Body of pancreas (tissue), 4 donors: ENCODE results near the gene PSIP1. TPM values are rescaled to one million over a fixed set of nuclear protein-coding genes. Genes with fewer than 3 reads are reported as not detected.
A peak's percentile ranks its signal among the peaks of the same experiment; 100 is the strongest.

Experiments used
- ATAC-seq: fragments of 150-250 bp; one replicate; pipeline ENCODE4 v1.9.1; 2016
- DNase-seq, 4 donors: peaks; one replicate each; pipeline ENCODE4 v3.0.0-alpha.2; 2019
- H3K27ac ChIP-seq, 4 donors: fragments of 200-600 bp; sonication (generic); 1 replicate in 3 of 4; 2 replicates in 1 of 4; pipeline versions ENCODE4 v1.5.1 to v1.6.1; 2016 to 2019; ENCODE audit warnings: mild to moderate bottlenecking in 1 of 4, mixed read lengths in 1 of 4, moderate library complexity in 1 of 4
- H3K27me3 ChIP-seq, 2 donors: fragments of 200-600 bp; sonication (generic); one replicate each; pipeline ENCODE4 v1.6.0; 2016; ENCODE audit warnings: mild to moderate bottlenecking in 1 of 2
- H3K36me3 ChIP-seq, 2 donors: fragments of 200-600 bp; sonication (generic); replicated peaks in 1 of 2; 2 replicates each; pipeline ENCODE4 v1.5.1; 2016; ENCODE audit warnings: low read depth in 2 of 2; ENCODE audit not compliant: insufficient read depth in 1 of 2
- H3K4me1 ChIP-seq: fragments of 200-600 bp; sonication (generic); one replicate; pipeline ENCODE4 v1.6.0; 2016
- H3K4me3 ChIP-seq, 2 donors: fragments of 200-600 bp; sonication (generic); 1 replicate in 1 of 2; 2 replicates in 1 of 2; pipeline ENCODE4 v1.5.1; 2016 to 2019
- H3K9me3 ChIP-seq, 3 donors: fragments of 200-600 bp; sonication (generic); 1 replicate in 2 of 3; 2 replicates in 1 of 3; pipeline ENCODE4 v1.5.1; 2016
- POLR2A ChIP-seq, 3 donors: fragments of 450-650 bp; IDR thresholded peaks; one replicate each; pipeline ENCODE4 v1.6.1; 2016; ENCODE audit warnings: antibody characterized with exemption in 3 of 3, mild to moderate bottlenecking in 2 of 3
- WGBS, 2 donors: methylation state at CpG; one replicate each; pipeline ENCODE4 v1.1.5; 2017; 5-methylcytosine and 5-hydroxymethylcytosine counted together
- intact Hi-C: fragments of 100-400 bp; cut with DNase I; formaldehyde crosslinking; loops from one replicate; pipeline ENCODE4 v1.15.1; 2023
- small RNA-seq: library from RNA; depleted of rRNA; stranded (forward); fragments of <200 nt; gene quantifications from one replicate; pipeline ENCODE3, GENCODE V24; 2016
- total RNA-seq, 2 donors: library from RNA; depleted of rRNA; stranded (reverse); fragments of >200 nt; gene quantifications; one replicate each; pipeline ENCODE4 v1.1.0, GENCODE V29; 2016
- TF ChIP-seq, protein P1 (sequence below), 7 experiments: fragments of 450-650 bp in 4 of 7; fragments of 200-600 bp in 3 of 7; sonication (generic) in 3 of 7; IDR thresholded peaks; one replicate each; pipeline ENCODE4 v1.5.1; 2016 to 2019; ENCODE audit warnings: antibody characterized with exemption in 7 of 7

Gene PSIP1
- total RNA-seq, 2 donors from 2014 or later, result 21.5 to 25.7 TPM

- WGBS, 2 donors, result 60 to 65% methylated on average over 2 to 6 of the region's 6 CpGs
- no peak for ATAC-seq
- intact Hi-C loops, result loop anchor here (10.0 kb wide), 2 partner anchors 143 to 203 kb away; no protein-coding TSS in a partner anchor
Measured at GRCh38 chr9:15417626-15418025, 93.1 kb downstream of the PSIP1 start.

GRCh38 chr9:15416880-15417279, 93.9 kb downstream of the PSIP1 start:
- no peaks in the 10 kb centered on the region for H3K27me3 ChIP-seq
- H3K36me3 ChIP-seq, result no peaks in the 10 kb centered on the region
- DNase-seq, result peak; percentile 47 to 68 (median 66)
- H3K4me3 ChIP-seq, result no peak overlapping the region
- H3K9me3 ChIP-seq, result no peaks in the 10 kb centered on the region
- no peak overlapping the region for H3K27ac ChIP-seq
- intact Hi-C loops, result loop anchor here (10.0 kb wide), 2 partner anchors 142 to 202 kb away; no protein-coding TSS in a partner anchor
- ATAC-seq, result peak; percentile 86
- TF ChIP-seq POLR2A (IDR thresholded peaks at IDR 0.05), result no peak
- TF ChIP-seq, protein P1, sequence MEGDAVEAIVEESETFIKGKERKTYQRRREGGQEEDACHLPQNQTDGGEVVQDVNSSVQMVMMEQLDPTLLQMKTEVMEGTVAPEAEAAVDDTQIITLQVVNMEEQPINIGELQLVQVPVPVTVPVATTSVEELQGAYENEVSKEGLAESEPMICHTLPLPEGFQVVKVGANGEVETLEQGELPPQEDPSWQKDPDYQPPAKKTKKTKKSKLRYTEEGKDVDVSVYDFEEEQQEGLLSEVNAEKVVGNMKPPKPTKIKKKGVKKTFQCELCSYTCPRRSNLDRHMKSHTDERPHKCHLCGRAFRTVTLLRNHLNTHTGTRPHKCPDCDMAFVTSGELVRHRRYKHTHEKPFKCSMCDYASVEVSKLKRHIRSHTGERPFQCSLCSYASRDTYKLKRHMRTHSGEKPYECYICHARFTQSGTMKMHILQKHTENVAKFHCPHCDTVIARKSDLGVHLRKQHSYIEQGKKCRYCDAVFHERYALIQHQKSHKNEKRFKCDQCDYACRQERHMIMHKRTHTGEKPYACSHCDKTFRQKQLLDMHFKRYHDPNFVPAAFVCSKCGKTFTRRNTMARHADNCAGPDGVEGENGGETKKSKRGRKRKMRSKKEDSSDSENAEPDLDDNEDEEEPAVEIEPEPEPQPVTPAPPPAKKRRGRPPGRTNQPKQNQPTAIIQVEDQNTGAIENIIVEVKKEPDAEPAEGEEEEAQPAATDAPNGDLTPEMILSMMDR (IDR thresholded peaks at IDR 0.05), result peak; percentile 31 to 77 (median 52)
- 13 to 27% methylated on average over 2 of the region's 2 CpGs for WGBS, 2 donors
- peaks cover 7% of the 10 kb centered on the region for H3K4me1 ChIP-seq

More at GRCh38 chr9:15417626-15418025, 93.1 kb downstream of the PSIP1 start:
- no peaks in the 10 kb centered on the region for H3K36me3 ChIP-seq
- no peaks in the 10 kb centered on the region for H3K27me3 ChIP-seq
- no peaks in the 10 kb centered on the region for H3K9me3 ChIP-seq
- no peak overlapping the region for H3K4me3 ChIP-seq
- no peak overlapping the region for H3K27ac ChIP-seq
- no peak for TF ChIP-seq POLR2A (IDR thresholded peaks at IDR 0.05)
- TF ChIP-seq, protein P1 (IDR thresholded peaks at IDR 0.05), result no peak
- H3K4me1 ChIP-seq, result peaks cover 9% of the 10 kb centered on the region
- no peak for DNase-seq

Small RNA genes lying within 50 kb of the gene (small RNA-seq; reads per million reads assigned to genes)
- gene AL513423.1 (not detected), gene RN7SL98P (not detected), gene RNU6-246P (not detected), gene RNU6-319P (not detected)

Other genes with a start within 250 kb of the PSIP1 start
- 1 to 10 TPM; 5.3 to 6.0 TPM for gene TTC39B, start 203.8 kb downstream of the PSIP1 start, total RNA-seq
- 10 to 100 TPM; 21.8 to 31.6 TPM for gene SNAPC3, start 88.1 kb downstream of the PSIP1 start, total RNA-seq
- gene CCDC171, start 42.1 kb upstream of the PSIP1 start, total RNA-seq, result 1 to 10 TPM; 2.3 to 4.7 TPM